Sigmoid colon (tissue), 7 donors: ENCODE results near the gene RPTOR. TPM values are rescaled to one million over a fixed set of nuclear protein-coding genes. Genes with fewer than 3 reads are reported as not detected.

Experiments
- DNase-seq: peaks from one replicate; pipeline ENCODE4 v3.0.0-alpha.2; 2019
- H3K27ac ChIP-seq, 4 donors: fragments of 200-600 bp; sonication (generic); one replicate each; pipeline ENCODE4 v1.5.1; 2016 to 2019; ENCODE audit warnings: mild to moderate bottlenecking in 1 of 4
- H3K27me3 ChIP-seq, 3 donors: fragments of 200-600 bp; sonication (generic); one replicate each; pipeline ENCODE4 v1.5.1; 2019; ENCODE audit warnings: mild to moderate bottlenecking in 1 of 3
- H3K36me3 ChIP-seq, 4 donors: fragments of 200-600 bp; sonication (generic); one replicate each; pipeline ENCODE4 v1.5.1; 2016 to 2019
- H3K4me1 ChIP-seq, 4 donors: fragments of 200-600 bp; sonication (generic); one replicate each; pipeline ENCODE4 v1.5.1; 2017 to 2019
- H3K4me3 ChIP-seq, 4 donors: fragments of 200-600 bp; sonication (generic); one replicate each; pipeline ENCODE4 v1.5.1; 2017 to 2019; ENCODE audit warnings: mild to moderate bottlenecking in 2 of 4, moderate library complexity in 1 of 4
- H3K9me3 ChIP-seq, 4 donors: fragments of 200-600 bp in 3 of 4; sonication (generic) in 3 of 4; one replicate each; pipeline versions ENCODE4 v1.5.1 to v1.6.1; 2013 to 2019
- EP300 ChIP-seq, 4 donors: sonication (generic); formaldehyde crosslinking; IDR thresholded peaks; one replicate each; pipeline ENCODE4 v1.6.1; 2017; ENCODE audit warnings: antibody characterized with exemption in 4 of 4
- POLR2A ChIP-seq, 2 donors: fragments of 450-650 bp; IDR thresholded peaks; one replicate each; pipeline ENCODE4 v1.6.1; 2016; ENCODE audit warnings: antibody characterized with exemption in 2 of 2, mild to moderate bottlenecking in 2 of 2, moderate library complexity in 2 of 2
- POLR2AphosphoS5 ChIP-seq, 4 donors: sonication (generic); formaldehyde crosslinking; IDR thresholded peaks; one replicate each; pipeline ENCODE4 v1.6.1; 2017; ENCODE audit warnings: antibody characterized with exemption in 4 of 4
- WGBS, 2 donors: extraction: QIAGEN DNeasy Blood & Tissue Kit; methylation state at CpG; one replicate each; pipeline ENCODE4 v1.1.7; 2013; 5-methylcytosine and 5-hydroxymethylcytosine counted together
- intact Hi-C: fragments of 100-400 bp; cut with DNase I; formaldehyde crosslinking; loops from one replicate; pipeline ENCODE4 v1.15.1; 2023
- polyA plus RNA-seq, 3 donors: library from polyadenylated mRNA; stranded (reverse); fragments of 200-250 nt; gene quantifications; one replicate each; pipeline ENCODE4 v1.2.3, GENCODE V29; 2013
- total RNA-seq, 4 donors: library from RNA; depleted of rRNA; stranded (reverse); fragments of >200 nt; gene quantifications; one replicate each; pipeline ENCODE4 v1.1.0, GENCODE V29; 2016
- TF ChIP-seq, protein P1 (sequence below), 4 experiments: fragments of 450-650 bp in 3 of 4; fragments of 200-600 bp in 1 of 4; IDR thresholded peaks; one replicate each; pipeline ENCODE4 v1.5.1; 2016 to 2019; ENCODE audit warnings: antibody characterized with exemption in 4 of 4, mild to moderate bottlenecking in 3 of 4, moderate library complexity in 2 of 4
- donor health status: healthy with polysubstance abuse.
- donor health status: Bipolar disorder and iron deficiency.
- donor health status: healthy.

RPTOR gene
- total and polyA plus RNA-seq, 7 donors: 3.7 to 68.7 (median 22.9) TPM

GRCh38 chr17:80805032-80805751, 260.6 kb downstream of the RPTOR start:
- Histone ChIP-seq H3K27me3 (no peaks in the 10 kb centered on the region), H3K9me3 (peaks cover 0 to 4% (median 2%) of the 10 kb centered on the region in 4 donors), H3K4me3 (no peak overlapping the region), H3K4me1 (no peaks in the 10 kb centered on the region), H3K27ac (no peak overlapping the region), H3K36me3 (no peaks in the 10 kb centered on the region)
- WGBS, 2 donors: 79 to 91% methylated on average over 15 of the region's 15 CpGs
- DNase-seq: no peak
- TF ChIP-seq POLR2A (IDR thresholded peaks at IDR 0.05): no peak
- no peak for TF ChIP-seq EP300 (IDR thresholded peaks at IDR 0.05)
- TF ChIP-seq, protein P1, sequence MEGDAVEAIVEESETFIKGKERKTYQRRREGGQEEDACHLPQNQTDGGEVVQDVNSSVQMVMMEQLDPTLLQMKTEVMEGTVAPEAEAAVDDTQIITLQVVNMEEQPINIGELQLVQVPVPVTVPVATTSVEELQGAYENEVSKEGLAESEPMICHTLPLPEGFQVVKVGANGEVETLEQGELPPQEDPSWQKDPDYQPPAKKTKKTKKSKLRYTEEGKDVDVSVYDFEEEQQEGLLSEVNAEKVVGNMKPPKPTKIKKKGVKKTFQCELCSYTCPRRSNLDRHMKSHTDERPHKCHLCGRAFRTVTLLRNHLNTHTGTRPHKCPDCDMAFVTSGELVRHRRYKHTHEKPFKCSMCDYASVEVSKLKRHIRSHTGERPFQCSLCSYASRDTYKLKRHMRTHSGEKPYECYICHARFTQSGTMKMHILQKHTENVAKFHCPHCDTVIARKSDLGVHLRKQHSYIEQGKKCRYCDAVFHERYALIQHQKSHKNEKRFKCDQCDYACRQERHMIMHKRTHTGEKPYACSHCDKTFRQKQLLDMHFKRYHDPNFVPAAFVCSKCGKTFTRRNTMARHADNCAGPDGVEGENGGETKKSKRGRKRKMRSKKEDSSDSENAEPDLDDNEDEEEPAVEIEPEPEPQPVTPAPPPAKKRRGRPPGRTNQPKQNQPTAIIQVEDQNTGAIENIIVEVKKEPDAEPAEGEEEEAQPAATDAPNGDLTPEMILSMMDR (IDR thresholded peaks at IDR 0.05): no peak
- no peak for TF ChIP-seq POLR2AphosphoS5 (IDR thresholded peaks at IDR 0.05)
- intact Hi-C loops: no loop called here

DNA sequence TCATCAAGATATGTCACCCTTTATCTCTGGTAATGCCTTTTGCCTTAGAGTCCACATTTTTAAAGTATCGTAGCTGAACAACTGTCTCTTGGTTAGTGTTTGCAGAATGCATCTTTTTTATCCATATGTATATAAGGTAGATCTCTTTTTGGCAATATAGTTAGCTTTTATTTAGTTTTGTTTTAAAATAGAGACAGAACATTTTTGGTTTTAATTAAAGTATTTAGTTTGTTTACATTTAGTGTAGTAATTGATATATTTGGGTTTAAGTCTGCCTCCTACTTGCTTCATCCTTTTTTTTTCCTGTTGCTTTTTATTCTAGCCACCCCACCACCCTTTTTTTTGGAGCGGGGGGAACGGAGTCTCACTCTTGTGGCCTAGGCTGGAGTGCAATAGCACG, 262.4 kb downstream of the RPTOR start:
- intact Hi-C loops: no loop called here
- no peaks in the 10 kb centered on the region for H3K4me1 ChIP-seq
- no peak for DNase-seq
- H3K27me3 ChIP-seq: no peaks in the 10 kb centered on the region
- H3K27ac ChIP-seq: no peak overlapping the region
- no peak overlapping the region for H3K4me3 ChIP-seq
- TF ChIP-seq EP300 (IDR thresholded peaks at IDR 0.05) (no peak), POLR2AphosphoS5 (IDR thresholded peaks at IDR 0.05) (no peak), POLR2A (IDR thresholded peaks at IDR 0.05) (no peak)
- TF ChIP-seq, protein P1 (IDR thresholded peaks at IDR 0.05): no peak
- H3K9me3 ChIP-seq: peaks cover 0 to 4% (median 2%) of the 10 kb centered on the region in 4 donors
- WGBS, 2 donors: 97 to 99% methylated on average over 4 of the region's 4 CpGs
- peaks cover 0 to 6% (median 0%) of the 10 kb centered on the region in 4 donors for H3K36me3 ChIP-seq

GRCh38 chr17:80807882-80808281, 263.2 kb downstream of the RPTOR start:
- intact Hi-C loops: no loop called here
- whole genome bisulfite sequencing, 2 donors: 96% methylated on average over 1 of the region's 1 CpG
- H3K9me3 ChIP-seq: peaks cover 0 to 4% (median 2%) of the 10 kb centered on the region in 4 donors
- H3K27ac ChIP-seq: no peak overlapping the region
- no peaks in the 10 kb centered on the region for H3K4me1 ChIP-seq
- H3K36me3 ChIP-seq: peaks cover 0 to 6% (median 0%) of the 10 kb centered on the region in 4 donors
- no peak for TF ChIP-seq POLR2A (IDR thresholded peaks at IDR 0.05)
- no peak for TF ChIP-seq EP300 (IDR thresholded peaks at IDR 0.05)
- no peak for TF ChIP-seq POLR2AphosphoS5 (IDR thresholded peaks at IDR 0.05)
- TF ChIP-seq, protein P1 (IDR thresholded peaks at IDR 0.05): no peak
- DNase-seq: no peak
- H3K4me3 ChIP-seq: no peak overlapping the region
- H3K27me3 ChIP-seq: no peaks in the 10 kb centered on the region

DNA sequence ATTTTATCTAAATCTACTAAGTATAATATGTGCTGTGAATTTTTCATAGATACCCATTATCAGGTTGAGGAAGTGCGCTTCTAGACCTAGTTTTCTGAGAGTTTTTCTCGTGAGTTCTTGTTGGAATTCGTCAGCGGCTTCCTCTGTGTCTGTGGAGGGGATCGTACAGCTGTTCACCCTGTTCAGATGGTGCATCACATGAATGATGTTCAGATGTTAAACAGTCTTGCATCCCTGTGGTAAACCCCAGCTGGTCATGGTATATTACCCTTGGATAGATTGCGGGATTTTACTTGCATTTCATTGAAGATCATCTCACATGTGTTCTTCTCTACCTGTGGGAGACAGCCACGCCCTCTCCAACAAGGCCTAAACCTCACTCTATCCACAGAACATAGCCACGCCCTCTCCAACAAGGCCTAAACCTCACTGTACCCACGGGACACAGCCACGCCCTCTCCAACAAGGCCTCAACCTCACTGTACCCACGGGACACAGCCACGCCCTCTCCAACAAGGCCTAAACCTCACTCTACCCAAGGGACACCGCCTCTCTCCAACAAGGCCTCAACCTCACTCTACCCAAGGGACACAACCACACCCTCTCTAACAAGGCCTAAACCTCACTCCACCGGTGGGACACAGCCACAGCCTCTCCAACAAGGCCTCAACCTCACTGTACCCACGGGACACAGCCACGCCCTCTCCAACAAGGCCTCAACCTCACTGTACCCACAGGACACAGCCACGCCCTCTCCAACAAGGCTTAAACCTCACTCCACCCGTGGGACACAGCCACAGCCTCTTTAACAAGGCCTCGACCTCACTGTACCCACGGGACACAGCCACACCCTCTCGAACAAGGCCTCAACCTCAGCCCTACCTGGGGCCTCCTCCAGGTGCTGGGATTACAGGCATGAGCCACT, 266.8 kb downstream of the RPTOR start:
- Histone ChIP-seq H3K27me3 (no peaks in the 10 kb centered on the region), H3K4me3 (no peak overlapping the region), H3K36me3 (peaks cover 0 to 6% (median 0%) of the 10 kb centered on the region in 4 donors), H3K27ac (no peak overlapping the region), H3K9me3 (peaks cover 0 to 3% (median under 1%) of the 10 kb centered on the region in 4 donors), H3K4me1 (no peaks in the 10 kb centered on the region)
- 71 to 73% methylated on average over 21 of the region's 21 CpGs for WGBS, 2 donors
- peak; percentile 52 for DNase-seq
- intact Hi-C loops: no loop called here
- TF ChIP-seq EP300 (IDR thresholded peaks at IDR 0.05) (no peak), POLR2AphosphoS5 (IDR thresholded peaks at IDR 0.05) (no peak), POLR2A (IDR thresholded peaks at IDR 0.05) (no peak)
- TF ChIP-seq, protein P1 (IDR thresholded peaks at IDR 0.05): no peak
